Neural crest cell (in vitro differentiated cells): ENCODE measurements around the gene BSPH1. TPM values are rescaled to one million over a fixed set of nuclear protein-coding genes. Genes with fewer than 3 reads are reported as not detected.

Experiments
- DNase-seq: peaks from one replicate; pipeline ENCODE4 v3.0.0; 2021; ENCODE audit warnings: low read depth, mixed read lengths, low spot score
- H3K27ac Mint-ChIP-seq: one replicate; pipeline ENCODE4 v1.8.0; 2021; ENCODE audit warnings: mild to moderate bottlenecking, mixed read lengths; ENCODE audit not compliant: unreplicated experiment
- H3K27me3 Mint-ChIP-seq: 2 replicates; pipeline ENCODE4 v1.8.0; 2021; ENCODE audit warnings: low read depth, mild to moderate bottlenecking, mixed read lengths
- H3K36me3 Mint-ChIP-seq: 2 replicates; pipeline ENCODE4 v1.8.0; 2021; ENCODE audit warnings: low read depth, mild to moderate bottlenecking, mixed read lengths
- H3K4me1 Mint-ChIP-seq: 2 replicates; pipeline ENCODE4 v1.8.0; 2021; ENCODE audit warnings: mixed read lengths
- H3K4me3 Mint-ChIP-seq: one replicate; pipeline ENCODE4 v1.8.0; 2021; ENCODE audit warnings: mild to moderate bottlenecking, mixed read lengths
- H3K9me3 Mint-ChIP-seq: 2 replicates; pipeline ENCODE4 v1.8.0; 2021; ENCODE audit warnings: mixed read lengths
- total RNA-seq: library from RNA; stranded (reverse); gene quantifications from 2 replicates; pipeline ENCODE4 v1.2.1, GENCODE V29; 2021
- TF ChIP-seq, protein P1 (sequence below): fragments of 200-600 bp; sonication (generic); conservative IDR thresholded peaks from 2 replicates; pipeline ENCODE4 v1.5.0; 2021; ENCODE audit warnings: antibody characterized with exemption, mild to moderate bottlenecking

Gene BSPH1
- total RNA-seq, 1 donor from 2014 or later, result not detected

DNA sequence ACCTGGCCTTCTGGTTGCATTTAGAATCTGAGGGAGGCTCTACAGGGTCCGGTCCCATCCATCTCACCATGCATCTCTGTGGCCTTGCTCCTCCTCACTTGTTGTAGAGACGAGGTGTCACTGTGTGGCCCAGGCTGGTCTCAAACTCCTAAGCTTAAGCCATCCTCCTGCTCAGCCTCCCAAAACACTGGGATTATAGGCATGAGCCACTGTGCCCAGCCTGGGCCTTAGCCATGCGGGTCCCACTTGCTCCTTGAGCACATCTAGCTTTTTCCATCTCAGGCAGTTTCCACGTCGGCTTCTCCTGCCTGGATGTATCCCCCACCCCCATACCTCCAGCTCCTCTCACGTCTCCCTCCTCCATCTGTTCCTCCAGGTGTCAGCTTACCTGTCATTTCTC lies 12.3 kb upstream of the BSPH1 start:
- H3K4me3 Mint-ChIP-seq, result no peak overlapping the region
- H3K27ac Mint-ChIP-seq, result peak overlapping the region; percentile 70
- H3K27me3 Mint-ChIP-seq, result peaks cover 6% of the 10 kb centered on the region
- DNase-seq, result no peak
- H3K4me1 Mint-ChIP-seq, result no peaks in the 10 kb centered on the region
- no peaks in the 10 kb centered on the region for H3K36me3 Mint-ChIP-seq
- TF ChIP-seq, protein P1, sequence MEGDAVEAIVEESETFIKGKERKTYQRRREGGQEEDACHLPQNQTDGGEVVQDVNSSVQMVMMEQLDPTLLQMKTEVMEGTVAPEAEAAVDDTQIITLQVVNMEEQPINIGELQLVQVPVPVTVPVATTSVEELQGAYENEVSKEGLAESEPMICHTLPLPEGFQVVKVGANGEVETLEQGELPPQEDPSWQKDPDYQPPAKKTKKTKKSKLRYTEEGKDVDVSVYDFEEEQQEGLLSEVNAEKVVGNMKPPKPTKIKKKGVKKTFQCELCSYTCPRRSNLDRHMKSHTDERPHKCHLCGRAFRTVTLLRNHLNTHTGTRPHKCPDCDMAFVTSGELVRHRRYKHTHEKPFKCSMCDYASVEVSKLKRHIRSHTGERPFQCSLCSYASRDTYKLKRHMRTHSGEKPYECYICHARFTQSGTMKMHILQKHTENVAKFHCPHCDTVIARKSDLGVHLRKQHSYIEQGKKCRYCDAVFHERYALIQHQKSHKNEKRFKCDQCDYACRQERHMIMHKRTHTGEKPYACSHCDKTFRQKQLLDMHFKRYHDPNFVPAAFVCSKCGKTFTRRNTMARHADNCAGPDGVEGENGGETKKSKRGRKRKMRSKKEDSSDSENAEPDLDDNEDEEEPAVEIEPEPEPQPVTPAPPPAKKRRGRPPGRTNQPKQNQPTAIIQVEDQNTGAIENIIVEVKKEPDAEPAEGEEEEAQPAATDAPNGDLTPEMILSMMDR, result no peak
- peaks cover 7% of the 10 kb centered on the region for H3K9me3 Mint-ChIP-seq

DNA sequence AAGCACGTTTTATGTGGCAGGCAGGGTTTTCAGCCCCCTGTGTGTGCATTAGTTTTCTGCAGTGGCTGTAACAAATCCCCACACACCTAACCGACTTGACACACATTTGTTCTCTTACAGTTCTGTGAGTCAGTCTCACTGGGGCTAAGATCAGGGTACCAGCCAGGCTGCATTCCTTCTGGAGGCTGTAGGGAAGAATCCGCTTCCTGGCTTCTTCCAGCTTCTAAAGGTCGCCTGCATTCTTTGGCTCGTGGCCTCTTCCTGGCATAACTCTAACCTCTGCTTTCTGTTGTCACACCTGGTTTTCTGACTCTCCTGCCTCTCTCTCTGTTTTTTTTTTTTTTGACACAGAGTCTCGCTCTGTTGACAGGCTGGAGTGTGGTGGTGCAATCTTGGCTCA lies 8.9 kb upstream of the BSPH1 start:
- TF ChIP-seq, protein P1, result no peak
- peaks cover 14% of the 10 kb centered on the region for H3K9me3 Mint-ChIP-seq
- no peak overlapping the region for H3K4me3 Mint-ChIP-seq
- no peak overlapping the region for H3K27ac Mint-ChIP-seq
- H3K27me3 Mint-ChIP-seq, result peaks cover 7% of the 10 kb centered on the region
- no peaks in the 10 kb centered on the region for H3K4me1 Mint-ChIP-seq
- H3K36me3 Mint-ChIP-seq, result no peaks in the 10 kb centered on the region
- no peak for DNase-seq

DNA sequence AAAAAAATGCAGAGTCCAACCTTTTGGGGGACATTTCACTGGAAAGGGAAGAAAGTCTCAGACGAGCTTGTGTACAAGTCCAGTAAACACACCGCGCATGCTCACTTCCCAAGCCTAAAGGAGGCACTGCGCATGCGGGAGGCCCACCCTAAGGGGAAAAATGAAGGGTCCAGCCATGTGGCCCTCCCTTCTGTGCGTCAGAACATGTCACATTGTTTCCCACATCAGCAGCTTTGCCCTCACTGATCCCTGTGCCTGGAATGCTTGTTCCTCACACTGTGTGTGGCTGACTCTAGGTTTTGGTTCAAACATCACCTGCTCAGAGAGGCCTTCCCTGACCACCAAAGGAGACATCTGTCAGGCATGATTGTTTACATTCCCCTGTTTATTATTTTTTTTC lies 6.8 kb upstream of the BSPH1 start:
- H3K27me3 Mint-ChIP-seq, result peaks cover 14% of the 10 kb centered on the region
- H3K4me1 Mint-ChIP-seq, result no peaks in the 10 kb centered on the region
- no peaks in the 10 kb centered on the region for H3K36me3 Mint-ChIP-seq
- no peak overlapping the region for H3K4me3 Mint-ChIP-seq
- TF ChIP-seq, protein P1, result no peak
- no peak overlapping the region for H3K27ac Mint-ChIP-seq
- H3K9me3 Mint-ChIP-seq, result peaks cover 14% of the 10 kb centered on the region
- DNase-seq, result no peak

- TF ChIP-seq, protein P1, result no peak
- H3K27ac Mint-ChIP-seq, result no peak overlapping the region
- peaks cover 18% of the 10 kb centered on the region for H3K27me3 Mint-ChIP-seq
- H3K4me1 Mint-ChIP-seq, result no peaks in the 10 kb centered on the region
- no peak overlapping the region for H3K4me3 Mint-ChIP-seq
- no peak for DNase-seq
- H3K9me3 Mint-ChIP-seq, result peaks cover 14% of the 10 kb centered on the region
- no peaks in the 10 kb centered on the region for H3K36me3 Mint-ChIP-seq
These were observed 4.3 kb upstream of the BSPH1 start for GRCh38 chr19:47996230-47996727.

- peaks cover 10% of the 10 kb centered on the region for H3K9me3 Mint-ChIP-seq
- no peaks in the 10 kb centered on the region for H3K36me3 Mint-ChIP-seq
- TF ChIP-seq, protein P1, result no peak
These were observed 2.3 kb upstream of the BSPH1 start, which contains the start of gene ELSPBP1 for GRCh38 chr19:47994209-47994802. Gene ELSPBP1 (plus strand): TSS chr19:47994632. CDS start chr19:48008668, 14,036 bp downstream.

More at GRCh38 chr19:47994209-47994802, 2.3 kb upstream of the BSPH1 start, which contains the start of gene ELSPBP1:
- H3K27ac Mint-ChIP-seq, result no peak within 1 kb of the TSS
- H3K4me1 Mint-ChIP-seq, result no peaks in the 10 kb centered on the region
- no peak within 1 kb of the TSS for H3K4me3 Mint-ChIP-seq
- DNase-seq, result no peak
- H3K27me3 Mint-ChIP-seq, result peaks cover 38% of the 10 kb centered on the region
